ENCODE results near the gene DKK2.
A peak's percentile ranks its signal among the peaks of the same experiment; 100 is the strongest.

Gene DKK2

GRCh38 chr4:107017443-107018343, 18.4 kb downstream of the DKK2 start:
- no peak for DNase-seq

GRCh38 chr4:107011312-107011711, 24.8 kb downstream of the DKK2 start:
- DNase-seq = no peak

GRCh38 chr4:107009196-107009968, 26.7 kb downstream of the DKK2 start:
- no peak for DNase-seq

GRCh38 chr4:107008115-107008514, 28.0 kb downstream of the DKK2 start:
- DNase-seq = no peak

DNA sequence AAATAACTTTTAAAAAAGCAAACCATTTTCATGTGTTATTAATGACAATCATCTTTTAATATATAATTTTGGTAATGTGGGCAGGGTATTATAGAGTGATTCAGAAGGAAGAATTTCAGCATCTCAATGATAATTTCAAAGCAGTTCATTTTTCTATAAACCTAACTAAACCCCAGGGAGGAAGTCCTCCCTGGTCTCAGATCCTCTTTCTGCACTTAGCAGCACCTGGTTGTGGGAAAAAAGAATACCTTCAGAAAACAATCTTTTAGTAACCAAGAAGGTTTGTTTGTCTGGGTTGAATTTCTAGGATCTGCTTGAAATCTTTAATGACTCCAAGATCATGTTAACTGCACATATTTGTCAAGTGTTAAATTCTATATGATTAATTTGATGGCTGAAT, 29.9 kb downstream of the DKK2 start:
- DNase-seq = no peak

DNA sequence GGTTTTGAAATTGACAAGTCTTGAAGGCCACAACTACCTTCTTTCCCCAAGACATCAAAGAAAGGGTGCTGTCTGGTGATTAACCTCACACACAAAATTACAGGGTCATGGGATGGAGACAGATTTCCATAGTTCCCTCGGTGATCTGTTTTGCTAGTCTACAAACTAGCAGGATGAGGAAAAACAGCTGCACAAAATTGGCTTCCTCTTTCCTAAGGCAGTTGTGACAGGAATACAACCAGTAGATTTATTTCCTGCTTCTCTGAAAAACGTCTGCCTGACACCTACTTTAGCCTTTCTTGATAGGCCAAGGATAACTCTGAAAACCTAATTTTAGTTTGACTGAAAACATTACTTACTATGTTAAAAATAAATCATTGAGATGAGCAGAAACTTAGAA, 39.6 kb downstream of the DKK2 start:
- peak in 2 of 4 experiments; percentile 1 to 20 for DNase-seq

DNA sequence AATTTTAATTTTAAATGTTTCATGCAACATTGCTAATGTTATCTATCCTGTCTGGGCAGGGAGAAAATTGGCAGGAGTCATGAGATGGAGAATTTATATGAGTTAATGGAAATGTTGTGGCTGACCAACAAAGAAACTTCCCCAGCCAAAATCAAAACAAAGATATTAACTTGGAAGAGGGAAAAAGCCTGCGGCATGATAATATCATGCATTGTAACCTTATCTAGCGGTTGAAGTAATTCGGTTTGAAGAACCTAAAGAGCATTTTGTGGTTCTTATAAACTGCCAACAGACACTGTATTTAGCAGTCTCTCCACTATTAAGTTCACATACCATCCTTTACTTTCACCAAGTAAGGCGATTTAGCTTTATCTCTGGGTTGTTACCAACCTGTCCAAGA, 42.3 kb downstream of the DKK2 start:
- no peak for DNase-seq

DNA sequence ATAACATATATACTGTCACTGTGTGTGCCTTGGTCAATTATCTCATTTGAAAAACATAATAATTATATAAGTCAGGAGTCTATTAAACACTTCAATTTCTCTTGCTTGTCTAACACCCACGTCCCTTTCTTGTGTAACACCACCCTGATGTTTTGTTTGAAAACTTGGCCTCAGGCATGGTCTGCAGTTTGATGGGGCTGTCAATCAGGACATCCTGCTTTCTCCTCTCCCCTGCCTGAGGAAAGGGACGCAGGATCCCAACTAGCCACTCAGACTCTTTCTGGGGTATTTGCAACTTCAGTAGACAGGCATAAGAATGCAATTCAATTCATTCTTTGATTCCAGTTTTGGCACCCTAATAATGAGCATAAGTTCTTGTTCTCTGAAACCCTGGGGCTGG, 48.8 kb downstream of the DKK2 start:
- DNase-seq = no peak

- DNase-seq = peak in 2 of 4 experiments; percentile 2 to 8
Observed at GRCh38 chr4:106986486-106986885, 49.6 kb downstream of the DKK2 start.

- DNase-seq = no peak
Observed at GRCh38 chr4:106985830-106986229, 50.3 kb downstream of the DKK2 start.

DNA sequence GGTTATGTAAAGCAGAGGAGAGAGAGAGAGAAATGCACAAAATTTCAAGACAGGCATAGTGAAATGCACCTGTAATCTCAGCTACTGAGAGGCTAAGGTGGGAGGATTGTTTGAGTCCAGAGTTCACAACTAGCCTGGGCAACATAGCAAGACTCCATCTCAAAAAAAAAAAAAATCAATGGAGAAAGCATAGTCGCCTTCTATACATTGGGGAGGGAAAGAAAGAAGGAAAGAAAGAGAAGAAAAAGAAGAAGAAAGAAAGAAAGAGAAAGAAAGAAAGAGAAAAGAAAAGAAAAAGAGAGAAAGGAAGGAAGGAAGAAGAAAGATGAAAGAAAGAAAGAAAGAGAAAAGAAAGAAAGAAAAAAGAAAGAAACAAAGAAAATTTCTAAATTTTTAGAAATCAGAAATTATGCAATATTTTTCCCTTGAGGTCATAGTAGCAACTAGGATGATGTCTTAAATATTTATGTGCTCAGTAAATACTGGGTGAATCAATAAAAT, 53.4 kb downstream of the DKK2 start:
- DNase-seq = no peak

DNA sequence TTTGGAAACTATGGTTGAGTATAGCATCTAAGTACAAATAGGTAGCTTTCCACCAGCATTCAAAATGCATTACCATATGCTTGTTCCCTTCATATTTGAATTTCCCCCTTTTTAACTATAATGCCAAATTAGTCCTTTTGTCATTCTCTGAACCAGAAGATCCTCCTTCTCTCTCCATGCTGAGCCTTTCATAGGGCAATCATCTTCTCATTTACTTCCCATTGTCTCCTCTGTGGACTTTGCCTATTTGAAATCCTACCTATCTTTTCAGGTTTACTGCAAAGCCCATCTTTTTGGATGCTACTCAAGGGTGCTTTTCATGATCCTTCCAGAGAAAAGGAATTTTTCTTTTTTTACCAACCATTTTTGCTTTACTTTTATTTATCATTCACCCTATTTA, 54.7 kb downstream of the DKK2 start:
- DNase-seq = no peak

DNA sequence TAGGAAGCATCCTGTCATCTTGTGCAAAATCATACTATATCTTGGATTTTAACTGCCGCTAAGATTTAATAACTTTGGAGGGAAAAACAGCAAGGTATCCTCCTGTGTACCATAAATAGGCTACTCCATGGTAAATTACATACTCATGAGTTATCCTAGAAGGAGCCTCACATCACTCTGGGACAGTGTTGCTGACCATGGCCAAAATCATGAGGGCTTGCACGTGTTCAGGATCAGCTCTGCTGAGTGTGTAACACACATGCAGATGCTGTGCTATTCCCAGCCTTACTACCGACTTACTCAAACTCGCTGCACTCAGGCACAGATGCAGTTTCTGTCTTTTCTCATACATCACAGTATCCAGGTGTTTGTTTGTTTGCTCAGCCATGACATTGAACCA, 56.6 kb downstream of the DKK2 start:
- DNase-seq = no peak

- DNase-seq = no peak
Observed at GRCh38 chr4:106978046-106978774, 57.9 kb downstream of the DKK2 start.

DNA sequence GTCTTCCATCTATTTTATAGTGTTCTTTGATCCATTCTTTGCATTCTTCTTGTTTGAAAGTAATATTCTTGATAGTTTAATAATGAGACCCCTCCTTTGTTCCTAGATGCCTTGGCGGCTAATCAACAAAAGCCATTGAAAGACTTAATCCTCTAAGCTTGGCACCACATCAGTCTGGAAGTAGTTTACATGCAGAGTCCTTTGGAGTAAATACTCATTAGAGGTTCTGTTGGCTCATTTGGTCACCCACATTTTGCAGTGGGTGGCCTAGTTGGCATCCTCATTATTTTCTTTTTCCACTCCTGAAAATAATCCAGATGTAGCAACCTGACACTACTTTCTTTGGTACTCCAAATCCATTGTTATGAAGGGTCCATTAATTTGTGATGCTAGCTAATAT, 64.5 kb downstream of the DKK2 start:
- DNase-seq = no peak

DNA sequence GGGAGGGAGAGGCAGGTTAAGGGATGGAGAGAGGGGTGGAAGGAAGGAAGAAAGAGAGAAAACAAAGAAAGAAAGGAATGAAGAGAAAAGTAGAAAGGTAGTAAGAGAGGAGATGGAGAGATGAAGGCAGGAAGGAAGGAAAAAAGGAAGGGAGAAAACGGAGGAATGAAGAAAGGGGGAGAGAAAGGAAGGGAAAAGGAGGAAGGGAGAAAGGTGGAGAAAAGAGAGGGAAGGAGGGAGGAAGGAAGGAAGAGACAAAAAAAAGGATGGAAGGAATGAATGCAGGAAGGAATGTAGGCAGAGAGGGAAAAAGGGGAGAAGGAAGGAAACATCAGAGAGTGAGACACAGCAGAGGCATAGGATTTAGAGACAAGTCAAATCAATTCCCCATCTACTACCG, 68.2 kb downstream of the DKK2 start:
- DNase-seq = no peak

- DNase-seq = no peak
Observed at GRCh38 chr4:106953036-106953705, 82.9 kb downstream of the DKK2 start.

GRCh38 chr4:106951891-106952290, 84.2 kb downstream of the DKK2 start:
- DNase-seq = no peak

- DNase-seq = no peak
Observed at GRCh38 chr4:106941841-106942240, 94.3 kb downstream of the DKK2 start.

DNA sequence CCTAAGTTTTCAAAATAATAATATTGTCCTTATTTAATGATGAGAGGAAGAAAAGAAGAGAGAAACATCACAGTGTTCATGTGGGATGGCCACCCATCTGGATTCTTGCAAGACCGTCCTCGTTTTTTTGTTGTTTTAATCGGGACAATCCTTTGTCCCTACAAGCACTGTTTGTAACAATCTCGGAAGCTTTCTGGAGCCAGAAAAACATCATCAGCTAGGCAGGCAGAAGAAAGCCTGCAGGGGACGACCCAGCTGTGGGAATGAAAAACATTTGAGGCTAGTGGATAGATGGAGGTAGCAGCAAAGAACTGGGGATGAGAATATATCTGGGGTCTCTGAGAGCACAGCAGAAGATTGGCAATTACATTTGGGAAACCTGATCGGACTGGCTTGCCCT, 105.6 kb downstream of the DKK2 start:
- DNase-seq = no peak

DNA sequence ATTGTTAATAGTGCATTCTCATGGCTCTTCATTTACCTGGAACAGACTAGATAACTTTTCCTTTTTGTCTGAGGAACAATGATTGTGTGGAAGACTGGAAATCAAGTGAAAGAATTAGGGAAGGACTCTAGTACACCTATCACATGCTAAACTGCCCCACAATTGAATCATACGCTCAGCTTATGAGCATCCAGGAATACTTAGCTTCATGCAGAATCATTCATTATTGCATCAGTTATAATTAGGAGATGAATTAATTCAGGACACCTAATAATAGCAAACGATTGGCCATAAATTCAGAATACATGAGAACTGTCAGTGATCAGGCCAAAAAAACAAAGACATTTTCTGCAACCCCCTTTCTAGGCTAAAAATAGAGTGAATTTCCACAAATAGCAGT, 106.9 kb downstream of the DKK2 start:
- no peak for DNase-seq

GRCh38 chr4:106914223-106914622, 121.9 kb downstream of the DKK2 start:
- no peak for DNase-seq
